GM19025 (cell line): ENCODE results near the gene MYO16.
A peak's percentile ranks its signal among the peaks of the same experiment; 100 is the strongest.

Experiments used
- ATAC-seq: cut with Tn5 transposase; IDR thresholded peaks from one replicate; pipeline ENCODE4 v1.9.1; 2021; ENCODE audit warnings: mild to moderate bottlenecking, low read depth, moderate library complexity; ENCODE audit not compliant: unreplicated experiment

The MYO16 gene

GRCh38 chr13:108786456-108787200, 157.2 kb downstream of the MYO16 start:
- ATAC-seq, result no peak

GRCh38 chr13:108787700-108788414, 158.4 kb downstream of the MYO16 start:
- ATAC-seq, result no peak

GRCh38 chr13:108789476-108789875, 160.1 kb downstream of the MYO16 start:
- no peak for ATAC-seq

- no peak for ATAC-seq
These were observed 166.4 kb downstream of the MYO16 start for GRCh38 chr13:108795841-108796240.

GRCh38 chr13:108797354-108797753, 167.9 kb downstream of the MYO16 start:
- ATAC-seq, result no peak

- ATAC-seq, result no peak
These were observed 178.4 kb downstream of the MYO16 start for GRCh38 chr13:108807841-108808240.

GRCh38 chr13:108812165-108812564, 182.8 kb downstream of the MYO16 start:
- ATAC-seq, result no peak

- no peak for ATAC-seq
These were observed 183.2 kb downstream of the MYO16 start for GRCh38 chr13:108812661-108813060.

- no peak for ATAC-seq
These were observed 184.3 kb downstream of the MYO16 start for GRCh38 chr13:108813587-108814170.

GRCh38 chr13:108816375-108816774, 187.0 kb downstream of the MYO16 start:
- no peak for ATAC-seq

- ATAC-seq, result no peak
These were observed 198.2 kb downstream of the MYO16 start for GRCh38 chr13:108827646-108828045.

GRCh38 chr13:108828086-108828815, 198.8 kb downstream of the MYO16 start:
- no peak for ATAC-seq

GRCh38 chr13:108830916-108831315, 201.5 kb downstream of the MYO16 start:
- no peak for ATAC-seq

GRCh38 chr13:108833531-108833930, 204.1 kb downstream of the MYO16 start:
- ATAC-seq, result no peak

- no peak for ATAC-seq
These were observed 204.8 kb downstream of the MYO16 start for GRCh38 chr13:108834193-108834592.

- no peak for ATAC-seq
These were observed 205.7 kb downstream of the MYO16 start for GRCh38 chr13:108835083-108835482.

- ATAC-seq, result no peak
These were observed 221.3 kb downstream of the MYO16 start for GRCh38 chr13:108850691-108851090.

- ATAC-seq, result no peak
These were observed 222.2 kb downstream of the MYO16 start for GRCh38 chr13:108851660-108852059.

- no peak for ATAC-seq
These were observed 223.6 kb downstream of the MYO16 start for GRCh38 chr13:108853031-108853430.

- peak; percentile 73 for ATAC-seq
These were observed 226.5 kb downstream of the MYO16 start for GRCh38 chr13:108855737-108856387.
